CD4-positive, alpha-beta T cell treated with Interleukin-15 for 4 hours (primary cell): ENCODE data around the gene KDELR1.
"Not testable (repeated sequence)": the region's sequence is repeated elsewhere in the genome, so short reads cannot be mapped to it uniquely, and the experiment has no call there.

Source experiments
- DNase-seq: peaks from one replicate; pipeline ENCODE4 v3.0.0-alpha.2; 2020; ENCODE audit warnings: low spot score

The KDELR1 gene

DNA sequence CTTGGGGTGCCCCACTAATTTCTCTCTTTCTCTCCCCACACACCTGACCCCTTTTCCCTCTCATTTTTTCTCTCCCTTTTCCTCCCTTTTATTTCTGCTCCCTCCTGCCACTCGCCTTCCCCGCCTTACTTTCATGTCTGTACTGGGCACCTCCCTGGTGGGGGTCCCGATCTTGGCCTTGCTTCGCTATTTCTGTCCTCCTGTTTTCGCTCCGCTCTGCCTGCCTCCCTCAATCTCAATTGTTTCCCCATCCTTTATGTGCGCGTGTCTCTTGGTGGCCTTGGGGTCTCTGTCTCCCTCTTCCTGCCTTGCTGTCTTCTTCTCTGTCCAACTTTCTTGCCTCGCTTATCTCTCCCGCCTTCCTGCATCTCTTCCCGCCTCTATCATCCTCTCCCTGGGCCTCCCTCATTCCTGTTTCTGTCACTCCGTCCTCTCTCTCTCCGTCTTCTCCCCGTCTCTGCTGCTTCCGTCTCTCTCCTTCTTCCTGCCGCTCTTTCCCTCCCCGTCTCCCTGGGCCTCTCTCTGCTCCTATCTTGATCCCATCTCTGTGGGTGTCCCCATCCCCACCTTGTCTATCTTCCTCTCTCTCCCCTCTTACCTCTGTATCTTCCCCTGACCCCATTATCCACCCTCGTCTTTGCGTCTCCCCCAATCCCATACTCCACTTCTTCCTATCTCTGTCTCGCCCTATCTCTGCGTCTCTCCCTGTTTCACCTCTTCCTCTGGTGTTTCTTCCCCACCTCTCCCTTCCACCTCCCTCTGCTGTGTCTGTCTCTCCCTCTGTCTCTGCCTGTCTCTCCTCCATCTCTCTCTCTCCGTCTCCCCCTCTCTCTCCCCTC, 6.1 kb upstream of the KDELR1 start:
- no peak for DNase-seq

DNA sequence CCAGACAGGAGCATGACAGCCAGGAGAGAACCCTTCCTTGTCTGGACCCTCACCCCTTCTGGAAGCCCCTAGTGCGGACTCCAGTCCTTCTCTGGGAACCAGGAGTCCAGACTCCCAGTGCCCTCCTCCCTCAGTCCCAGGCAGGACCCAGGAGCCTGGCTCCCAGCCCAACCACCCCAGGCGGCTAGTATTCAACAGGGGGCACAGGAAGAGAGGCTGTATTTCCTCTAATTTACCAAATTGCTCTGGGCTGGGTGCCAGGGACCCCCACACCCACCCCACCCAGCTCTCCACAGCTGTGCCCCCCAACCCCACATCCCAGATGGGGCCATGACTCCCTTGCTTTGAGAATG, 5.4 kb upstream of the KDELR1 start:
- DNase-seq: no peak

DNA sequence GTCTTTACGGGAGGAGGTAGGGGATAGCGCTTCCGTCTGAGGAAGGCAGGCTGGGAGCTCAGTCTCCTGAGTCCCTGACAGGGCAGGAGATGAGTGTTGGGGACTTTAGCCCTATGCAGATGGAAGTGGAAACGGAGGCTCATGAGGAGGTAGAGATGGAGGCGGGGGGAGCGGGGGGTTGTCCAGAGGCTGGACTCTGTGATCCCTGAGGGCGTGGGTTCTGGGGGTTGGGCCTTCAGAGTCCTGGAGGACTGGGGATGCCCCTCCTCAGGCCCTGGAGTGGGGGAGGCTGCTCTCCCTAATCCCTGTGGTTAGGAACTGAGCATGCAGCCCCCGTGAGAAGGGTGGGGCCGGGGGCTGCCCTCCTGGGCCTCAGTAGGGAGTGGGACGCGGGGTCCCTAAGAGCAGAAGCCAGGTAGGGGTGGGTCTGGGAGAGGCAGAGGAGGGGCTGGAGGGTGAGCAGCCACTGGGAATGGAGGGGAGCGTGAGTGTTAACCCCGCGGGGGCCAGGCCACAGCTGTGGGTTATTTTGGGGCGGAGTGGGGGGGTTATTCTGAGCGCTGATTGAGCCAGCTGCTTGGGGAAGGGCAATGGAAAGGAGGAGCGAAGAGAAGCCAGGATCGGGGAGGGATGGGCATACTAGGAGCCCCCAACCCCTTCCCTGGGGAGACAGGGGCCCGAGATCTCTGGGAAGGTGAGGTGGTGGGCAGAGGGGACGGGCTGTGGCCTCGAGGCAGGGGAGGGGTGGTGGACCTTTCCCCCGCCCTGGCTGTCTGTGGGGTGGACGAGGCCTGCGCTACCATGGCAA, 4.9 kb upstream of the KDELR1 start:
- no peak for DNase-seq

DNA sequence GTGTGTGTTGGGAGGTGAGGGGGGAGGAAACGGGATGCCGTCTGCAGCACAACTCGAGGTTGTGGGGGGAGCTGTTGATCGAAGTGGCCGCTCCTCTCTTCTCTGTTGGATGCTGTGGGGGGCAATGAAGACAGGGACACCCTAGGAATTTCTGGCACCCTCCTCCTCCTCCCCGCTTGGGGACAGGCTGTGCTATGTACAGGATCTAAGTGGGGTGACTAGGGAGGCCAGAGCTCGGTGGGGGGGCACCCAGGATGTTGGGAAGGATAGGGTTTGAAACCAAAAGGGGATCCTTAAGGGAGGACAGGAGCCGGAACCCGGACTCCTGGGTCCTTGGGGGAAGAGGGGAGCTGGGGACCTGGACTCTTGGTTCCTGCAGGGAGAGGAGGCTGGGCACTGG, 4.1 kb upstream of the KDELR1 start:
- no peak for DNase-seq

DNA sequence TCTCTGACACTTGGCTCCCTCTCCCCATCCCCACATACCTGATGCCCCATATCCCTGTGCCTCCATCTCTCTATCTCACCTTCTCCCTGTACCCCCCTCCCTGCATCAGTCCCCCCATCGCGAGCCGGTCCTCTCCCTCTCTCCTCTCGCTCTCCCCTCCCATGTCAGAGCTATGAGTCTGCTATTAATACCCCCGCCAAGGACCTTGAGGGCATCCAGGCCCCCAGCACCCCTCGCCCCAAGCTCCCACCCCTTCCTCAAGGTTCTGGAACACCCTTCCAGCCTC, 3.8 kb upstream of the KDELR1 start:
- DNase-seq: no peak

DNA sequence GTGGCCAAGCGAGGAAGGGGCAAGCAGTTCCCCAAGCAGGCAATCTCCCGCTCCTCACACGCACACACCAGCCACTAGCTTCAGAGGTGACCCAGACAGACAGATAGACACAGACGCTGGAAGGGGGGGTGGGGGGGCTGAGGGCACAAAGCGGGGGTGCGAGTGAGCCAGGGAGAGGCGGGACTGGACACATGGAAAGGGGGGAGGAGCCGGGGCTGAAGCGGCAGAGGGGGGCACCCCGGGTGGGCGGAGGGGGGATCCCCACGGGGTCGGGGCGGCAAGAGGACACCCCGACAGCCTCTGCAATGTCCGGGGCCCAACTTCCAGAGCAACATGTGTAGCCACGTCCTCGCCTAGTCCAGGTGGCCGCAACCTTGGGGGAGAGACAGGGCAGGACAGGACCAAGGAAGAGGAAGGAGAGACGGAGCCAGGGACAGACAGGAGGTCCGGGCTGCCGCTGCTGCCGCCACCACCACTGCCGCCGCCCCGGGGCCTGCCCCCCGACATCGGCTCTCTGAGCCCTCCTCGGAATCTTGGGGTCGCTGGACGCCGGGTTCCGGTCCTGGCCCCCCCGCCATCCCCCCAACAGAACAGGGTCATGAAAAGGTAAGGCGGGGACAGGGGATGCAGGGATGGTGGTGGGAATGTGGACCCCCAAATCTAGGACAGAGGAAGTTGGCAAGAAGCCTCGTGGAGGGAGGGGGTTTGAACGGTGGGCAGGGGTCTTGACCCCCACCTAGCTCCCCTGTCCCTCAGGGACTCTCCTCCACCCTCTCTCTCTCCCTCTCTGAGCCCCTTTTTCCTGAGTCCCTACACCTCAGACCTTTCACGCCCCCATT, 3.2 kb upstream of the KDELR1 start:
- no peak for DNase-seq

DNA sequence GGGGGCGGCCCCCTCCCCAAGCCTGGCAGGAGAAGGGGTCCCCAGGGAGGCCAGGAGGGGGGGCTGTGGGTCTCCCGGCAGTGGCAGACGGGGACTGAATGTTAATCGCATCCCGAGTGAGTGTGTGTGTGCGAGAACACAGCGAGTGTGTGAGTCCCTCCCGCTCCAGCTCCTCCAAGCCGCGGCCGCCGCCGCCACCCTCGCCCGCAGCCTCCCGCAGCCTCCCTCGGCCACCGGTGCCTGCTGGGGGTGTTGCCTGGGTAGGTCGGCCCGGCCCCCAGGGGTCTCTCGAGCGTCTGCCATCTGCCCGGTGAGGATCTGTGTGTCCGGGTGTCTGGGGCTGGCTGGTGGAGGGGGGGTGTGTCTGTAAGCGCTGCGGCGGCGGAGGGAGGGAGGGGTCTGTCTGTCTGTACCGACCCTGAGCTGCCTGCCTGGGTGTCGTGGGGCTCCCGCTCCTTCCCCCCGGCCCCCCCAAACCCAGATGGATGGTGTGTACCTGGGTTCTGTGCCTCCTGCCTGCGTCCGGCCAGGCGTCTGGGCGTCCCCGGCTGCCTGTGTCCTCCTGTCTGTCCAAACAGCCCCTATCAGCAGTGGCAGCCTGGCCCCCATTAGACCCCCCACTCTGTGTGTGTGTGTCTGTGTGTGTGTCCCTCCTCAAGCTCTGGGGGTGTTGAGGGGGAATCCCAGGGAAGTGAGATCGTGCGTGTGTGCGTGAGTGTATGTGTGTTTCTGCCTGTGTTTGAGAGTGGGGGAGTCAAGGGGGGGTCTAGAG, 2.4 kb upstream of the KDELR1 start, which contains the start of gene GRIN2D:
GRIN2D (plus strand) TSS at position 110 of the 772 bp plus-strand sequence. CDS start 4,725 bp downstream, outside the sequence.
- DNase-seq: no peak

DNA sequence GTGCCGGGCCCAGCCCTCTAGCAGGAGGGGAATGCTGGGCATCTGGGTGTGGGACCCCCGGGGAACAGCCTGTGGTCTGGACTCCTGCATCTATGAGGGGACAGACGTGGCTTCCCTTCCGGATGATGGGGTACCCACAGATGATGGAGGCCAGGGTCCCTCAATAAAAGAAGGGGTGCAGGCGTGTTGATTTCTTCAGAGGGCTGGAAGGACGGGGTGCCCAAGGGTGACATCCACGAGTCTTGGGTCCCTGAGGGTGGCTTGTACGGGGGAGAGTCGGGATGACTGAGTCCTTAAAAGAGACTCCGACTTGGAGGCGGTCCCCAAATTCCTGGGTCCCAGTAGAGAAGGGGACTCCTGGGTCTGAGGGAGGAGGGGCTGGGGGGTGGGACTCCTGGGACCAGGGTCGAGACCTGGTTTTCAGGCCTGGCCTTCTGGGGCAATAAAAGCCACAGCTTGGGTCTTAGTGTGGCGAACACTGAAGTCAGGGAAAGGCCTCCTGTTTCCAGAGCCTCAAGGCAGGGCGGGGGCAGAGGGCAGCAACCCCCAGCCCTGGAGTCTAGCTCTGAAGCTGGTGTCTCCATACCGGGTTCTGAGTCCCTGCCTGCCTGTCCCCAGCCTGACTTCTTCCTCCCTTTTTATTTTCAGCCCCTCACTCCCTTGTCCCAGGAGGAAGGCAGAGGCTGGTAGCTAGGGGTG, 1.7 kb upstream of the KDELR1 start:
- DNase-seq: no peak

DNA sequence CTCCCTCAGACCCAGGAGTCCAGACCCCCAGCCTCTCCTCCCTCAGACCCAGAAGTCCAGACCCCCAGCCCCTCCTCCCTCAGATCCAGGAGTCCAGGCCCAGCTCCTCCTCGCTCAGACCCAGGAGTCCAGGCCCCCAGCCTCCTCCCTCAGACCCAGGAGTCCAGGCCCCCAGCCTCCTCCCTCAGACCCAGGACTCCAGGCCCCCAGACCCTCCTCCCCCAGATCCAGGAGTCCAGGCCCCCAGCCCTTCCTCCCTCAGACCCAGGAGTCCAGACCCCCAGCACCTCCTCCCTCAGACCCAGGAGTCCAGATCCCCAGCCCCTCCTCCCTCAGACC, 624 bp upstream of the KDELR1 start:
- DNase-seq: not testable (repeated sequence)

DNA sequence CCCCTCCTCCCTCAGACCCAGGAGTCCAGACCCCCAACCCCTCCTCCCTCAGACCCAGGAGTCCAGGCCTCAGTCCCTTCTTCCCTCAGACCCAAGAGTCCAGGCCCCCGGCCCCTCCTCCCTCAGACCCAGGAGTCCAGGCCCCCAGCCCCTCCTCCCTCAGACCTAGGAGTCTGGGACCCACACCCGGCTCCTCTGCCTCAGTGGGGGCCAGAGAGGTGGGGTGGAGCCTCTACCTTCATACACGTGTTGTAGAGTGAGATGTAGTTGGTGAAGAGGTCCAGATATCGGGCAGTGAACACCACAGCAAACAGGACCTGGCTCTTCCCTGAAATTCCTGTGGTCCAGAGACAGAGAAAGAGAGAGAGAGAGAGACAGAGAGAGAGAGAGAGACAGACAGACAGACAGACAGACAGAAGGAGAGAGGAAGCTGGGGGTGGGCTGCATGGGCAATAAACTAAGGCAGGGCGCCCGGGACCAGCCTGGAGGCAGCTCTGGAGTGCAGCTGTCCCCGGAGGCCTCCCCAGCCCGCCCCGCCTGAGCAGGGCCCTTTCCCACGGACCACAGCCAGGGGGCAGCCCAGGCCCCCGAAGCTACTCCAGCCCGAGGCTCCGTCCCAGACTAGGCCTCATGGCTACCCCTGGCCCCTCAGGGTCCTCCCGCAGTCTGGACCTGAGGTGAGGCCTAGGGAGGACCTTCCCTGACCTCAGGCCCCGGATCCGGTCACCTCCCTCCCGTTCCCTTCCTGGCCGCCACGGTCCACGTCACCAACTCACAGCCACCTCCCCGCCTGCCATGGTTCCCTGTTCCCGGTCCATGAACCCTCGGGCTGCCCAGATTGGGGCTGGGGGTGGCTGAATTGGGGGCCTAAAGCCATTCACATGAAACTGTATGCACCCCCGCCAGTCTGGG, 907 bp downstream of the KDELR1 start:
- DNase-seq: peak; percentile 60

DNA sequence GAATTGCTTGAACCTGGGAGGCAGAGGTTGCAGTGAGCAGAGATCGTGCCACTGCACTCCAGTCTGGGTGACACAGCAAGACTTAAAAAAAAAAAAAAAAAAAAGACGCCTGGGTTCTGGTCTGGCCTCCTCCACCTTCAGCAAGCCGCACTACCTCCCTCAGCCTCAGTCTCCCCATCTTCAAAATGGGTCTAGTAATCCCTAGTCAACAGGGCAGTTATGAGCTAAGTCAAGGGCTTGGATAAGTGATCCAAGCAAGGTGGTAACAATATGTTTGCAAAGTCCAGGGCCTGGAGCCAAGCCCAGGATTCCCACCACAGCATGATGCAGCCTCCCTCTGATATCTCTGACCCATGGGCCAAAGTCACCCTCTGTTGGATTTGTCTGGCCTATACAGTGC, 4.4 kb downstream of the KDELR1 start:
- no peak for DNase-seq

DNA sequence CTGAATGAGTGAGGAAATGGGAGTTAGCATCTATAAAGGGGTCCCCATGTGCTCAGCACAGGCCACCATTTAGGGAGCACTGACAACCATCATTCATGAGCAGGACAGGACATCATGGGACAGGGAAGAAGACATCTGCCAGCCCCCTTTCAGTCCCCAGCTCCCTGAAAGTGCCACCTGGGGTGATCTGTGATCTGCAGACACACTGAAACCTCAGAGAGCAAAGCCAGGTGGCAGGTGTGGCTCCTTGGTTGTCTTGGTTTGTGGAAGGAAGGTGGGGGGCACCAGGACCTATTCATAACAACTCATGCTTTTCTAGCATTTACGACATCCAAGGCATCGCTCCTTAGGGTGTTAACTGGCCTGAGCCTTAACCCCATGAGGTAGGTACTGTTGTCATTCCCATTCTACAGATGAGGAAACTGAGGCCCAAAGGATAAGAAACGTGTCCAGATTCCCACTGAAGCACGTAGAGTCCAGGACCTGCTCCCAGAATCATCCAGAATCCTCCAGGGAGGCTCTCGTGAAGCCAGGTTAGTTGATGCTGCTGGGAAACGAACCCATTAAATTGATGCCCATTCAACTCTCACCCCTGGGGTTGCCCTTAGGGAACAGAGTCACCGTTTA, 5.8 kb downstream of the KDELR1 start:
- no peak for DNase-seq

DNA sequence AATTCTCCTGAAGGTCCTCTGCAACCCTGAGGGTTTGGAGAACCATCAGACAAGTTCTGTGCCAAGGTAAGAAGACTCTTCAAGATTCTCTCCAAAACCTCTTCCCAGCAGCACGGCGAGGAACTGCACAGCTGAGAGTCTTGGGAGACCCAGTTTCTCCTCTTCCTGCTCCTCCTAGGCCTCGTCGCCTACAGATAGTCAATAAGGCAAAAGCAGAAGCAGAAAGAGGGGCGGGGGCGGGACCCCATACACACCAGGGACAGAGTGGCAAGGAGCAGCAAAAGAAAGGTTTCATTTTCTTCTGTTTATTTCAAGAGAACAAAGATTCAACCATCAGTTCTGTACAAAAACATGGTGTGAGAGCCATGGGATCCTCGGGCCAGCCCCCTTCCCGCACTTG, 9.1 kb downstream of the KDELR1 start:
- DNase-seq: no peak

DNA sequence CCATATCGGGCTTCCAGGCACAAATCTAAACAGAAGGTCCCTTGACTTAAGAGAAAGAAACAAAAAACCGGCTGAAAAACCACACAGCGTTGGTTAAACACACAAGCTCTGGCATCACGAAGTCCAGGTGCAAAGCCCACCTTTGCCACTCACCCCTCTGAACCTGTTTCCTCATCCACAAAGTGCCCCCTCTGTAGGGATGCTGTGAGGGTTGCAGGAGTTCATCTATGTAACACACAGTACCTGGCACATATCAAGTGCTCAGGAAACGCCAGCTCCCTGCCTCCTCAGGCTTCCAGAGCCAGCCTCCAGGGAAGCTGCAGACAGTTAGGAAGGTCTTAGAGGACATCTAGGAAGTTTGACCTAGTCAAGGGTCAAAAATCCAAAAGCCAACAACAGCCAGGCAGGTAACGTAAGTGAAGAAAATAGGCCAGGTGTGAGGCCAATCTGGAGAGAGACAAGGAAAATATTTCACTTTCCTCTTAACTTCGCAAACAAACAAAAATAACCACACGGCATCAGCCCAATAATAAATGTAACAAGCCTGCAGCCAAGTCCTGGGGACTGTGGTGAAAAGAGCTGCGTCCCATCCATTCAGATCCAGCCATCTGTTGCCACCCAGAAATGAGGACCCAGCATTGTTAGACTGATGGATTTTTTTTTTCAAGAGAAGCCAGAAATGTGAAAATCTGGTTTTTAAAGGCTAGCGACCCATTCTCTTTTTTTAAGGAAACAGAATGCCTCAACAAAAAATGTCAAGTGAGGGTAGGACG, 10.0 kb downstream of the KDELR1 start:
- DNase-seq: no peak

DNA sequence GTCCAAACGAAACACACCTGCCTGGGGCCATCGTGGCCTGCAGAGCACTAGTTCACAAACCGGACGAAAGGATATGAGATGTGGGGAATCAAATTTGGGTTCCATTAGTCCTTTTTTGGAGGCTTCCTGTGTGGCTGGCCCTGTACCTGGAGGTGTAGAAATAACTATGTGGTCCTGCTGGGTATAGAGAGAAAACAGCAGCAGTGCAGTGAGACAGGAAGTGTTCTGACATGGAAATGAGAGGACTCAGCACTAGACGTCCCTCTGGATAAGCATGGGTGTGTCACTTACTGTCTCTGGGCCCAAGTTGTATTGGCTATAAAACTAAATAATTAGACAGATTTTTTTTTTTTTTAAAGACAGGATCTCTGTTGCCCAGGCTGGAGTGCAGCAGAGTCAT, 12.3 kb downstream of the KDELR1 start:
- DNase-seq: no peak

DNA sequence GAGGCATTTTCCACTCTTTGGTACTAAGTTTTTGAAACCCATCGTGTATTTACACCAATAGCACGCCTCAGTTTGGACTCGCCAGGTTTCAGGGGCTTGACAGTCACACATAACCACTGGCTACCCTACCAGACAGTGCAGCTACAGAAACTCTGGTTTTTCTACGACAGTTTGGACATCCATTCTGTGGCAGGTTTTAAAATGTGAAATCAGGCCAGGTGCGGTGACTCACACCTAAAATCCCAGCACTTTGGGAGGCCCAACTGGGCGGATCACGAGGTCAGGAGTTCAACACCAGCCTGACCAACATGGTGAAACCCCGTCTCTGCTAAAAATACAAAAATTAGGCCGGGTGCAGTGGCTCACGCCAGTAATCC, 13.2 kb downstream of the KDELR1 start:
- no peak for DNase-seq

DNA sequence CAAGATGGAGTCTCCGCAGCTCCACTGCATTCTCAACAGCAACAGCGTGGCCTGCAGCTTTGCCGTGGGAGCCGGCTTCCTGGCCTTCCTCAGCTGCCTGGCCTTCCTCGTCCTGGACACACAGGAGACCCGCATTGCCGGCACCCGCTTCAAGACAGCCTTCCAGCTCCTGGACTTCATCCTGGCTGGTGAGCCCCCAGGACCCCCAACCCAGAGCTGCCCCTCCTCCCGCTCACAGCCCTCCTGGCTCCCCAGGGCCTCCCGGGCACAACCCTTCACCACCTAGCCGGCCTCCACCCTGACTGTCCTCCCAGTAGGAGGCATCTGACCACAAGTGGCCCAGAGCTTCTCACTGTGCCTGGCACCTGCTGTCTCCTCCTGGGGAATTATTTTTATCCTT, 17.8 kb downstream of the KDELR1 start:
- DNase-seq: no peak

DNA sequence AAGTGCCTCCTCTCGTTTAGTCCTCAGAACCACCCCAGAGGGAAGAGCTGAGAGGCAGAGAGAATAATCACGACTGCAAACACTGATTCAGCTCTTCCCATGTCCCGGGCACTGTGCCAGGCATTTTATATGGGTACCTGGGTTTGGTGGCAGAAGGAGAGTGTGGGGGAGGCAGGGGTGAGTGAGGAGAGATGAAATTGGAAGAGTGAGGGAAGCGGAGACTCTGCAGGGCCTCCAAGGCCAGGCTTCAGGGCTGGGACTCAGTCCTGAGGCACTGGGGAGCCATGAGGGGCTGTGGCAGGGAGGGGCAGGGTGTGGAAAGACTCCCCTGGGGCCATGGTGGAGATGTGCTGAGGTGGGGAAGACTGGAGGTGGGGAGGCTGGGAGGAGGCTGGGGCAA, 18.4 kb downstream of the KDELR1 start:
- DNase-seq: no peak

DNA sequence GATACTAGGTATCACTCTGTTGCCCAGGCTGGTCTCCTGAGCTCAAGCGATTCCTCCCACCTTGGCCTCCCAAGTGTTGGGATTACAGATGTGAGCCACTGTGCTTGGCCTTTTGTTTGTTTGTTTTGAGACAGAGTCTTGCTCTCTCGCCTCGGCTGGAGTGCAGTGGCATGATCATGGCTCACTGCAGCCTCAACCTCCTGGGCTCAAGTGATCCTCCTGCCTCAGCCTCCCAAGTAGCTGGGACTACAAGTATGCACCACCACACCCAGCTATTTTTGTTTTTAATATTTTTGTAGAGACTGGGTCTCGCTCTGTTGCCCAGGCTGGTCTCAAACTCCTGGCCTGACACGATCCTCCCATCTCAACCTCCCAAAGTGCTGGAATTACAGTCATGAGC, 19.6 kb downstream of the KDELR1 start:
- DNase-seq: not testable (repeated sequence)
